ENCODE measurements around the gene TMEM163. TPM values are rescaled to one million over a fixed set of nuclear protein-coding genes. Genes with fewer than 3 reads are reported as not detected.

The TMEM163 gene
- total RNA-seq, 1 experiment from 2014 or later, result 0.12 TPM

DNA sequence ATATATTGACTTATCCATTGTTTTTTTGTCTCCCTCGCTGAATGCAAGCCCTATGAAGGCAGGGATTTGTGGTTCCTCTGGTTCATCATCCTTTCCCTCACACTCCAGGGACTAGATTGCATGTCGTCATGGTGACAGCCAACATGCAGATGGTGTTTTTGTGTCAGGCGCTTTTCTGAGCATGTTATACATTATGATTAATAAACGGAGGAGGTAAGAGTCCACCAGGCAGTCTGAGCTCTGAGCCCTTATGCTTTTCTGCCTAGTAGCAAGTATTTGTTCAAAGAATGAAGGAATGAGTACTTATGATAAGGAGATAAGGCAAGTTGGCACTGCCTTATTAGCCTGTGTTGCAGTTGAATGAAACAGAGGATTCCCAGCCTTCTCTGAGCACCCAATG, 283.3 kb downstream of the TMEM163 start:
- POLR2A ChIA-PET, result no interaction called here
- DNase-seq (ENCODE audit: low read depth, low spot score) (no peak), ATAC-seq (no peak)
- CTCF ChIA-PET, result no interaction called here
- intact Hi-C loops (cut with micrococcal nuclease), result no loop called here
- Histone ChIP-seq H3K27ac (ENCODE audit: low read depth, low read length) (no peak overlapping the region), H3K27me3 (ENCODE audit: insufficient read depth, low read length) (no peaks in the 10 kb centered on the region), H4K20me1 (ENCODE audit: insufficient read depth) (no peaks in the 10 kb centered on the region), H3K4me2 (ENCODE audit: low read length) (no peak overlapping the region), H3K9me2 (ENCODE audit: insufficient read depth) (no peaks in the 10 kb centered on the region), H3K4me3 (replicated peaks in 1 of 2; ENCODE audit: low read depth in 1 of 2, low read length in 2 of 2) (no peak overlapping the region), H3K9ac (ENCODE audit: low read length) (no peak overlapping the region), H3K36me3 (ENCODE audit: control insufficient read depth in 1 of 2, insufficient read depth in 2 of 2, low read length in 2 of 2) (no peaks in the 10 kb centered on the region), H3K79me2 (ENCODE audit: insufficient read depth, low read length) (no peaks in the 10 kb centered on the region), H3K9me3 (ENCODE audit: control insufficient read depth in 1 of 2, insufficient read depth in 1 of 2, low read depth in 1 of 2, low read length in 2 of 2) (no peaks in the 10 kb centered on the region), H3K4me1 (ENCODE audit: control insufficient read depth in 1 of 2, insufficient read depth in 2 of 2, low read length in 2 of 2) (peaks cover 4 to 13% of the 10 kb centered on the region in 2 experiments; a peak in 3 of 4 replicates), H2AFZ (ENCODE audit: low read depth, low read length, poor library complexity, severe bottlenecking) (no peak overlapping the region)
- RAD21 ChIA-PET (ENCODE audit: low non-redundant PET in 1 of 2, low total read pairs in 2 of 2, uncharacterized antibody in 2 of 2, unreplicated experiment in 2 of 2), result no interaction called here
- BruUV-seq (replicated peaks), result no TSS peak
- TF ChIP-seq JUND (IDR thresholded peaks at IDR 0.05) (no peak), ELF1 (IDR thresholded peaks at IDR 0.05; ENCODE audit: borderline replicate concordance, low read depth) (no peak), MAX (IDR thresholded peaks at IDR 0.05) (no peak), CTCF (IDR thresholded peaks at IDR 0.05 in 2 of 3, conservative IDR thresholded peaks at IDR 0.05 in 1 of 3; ENCODE audit: borderline replicate concordance in 1 of 3, insufficient read depth in 1 of 3, low read depth in 2 of 3, low read length in 2 of 3) (no peak), RAD21 (IDR thresholded peaks at IDR 0.05; ENCODE audit: low read depth) (no peak), ZNF274 (IDR thresholded peaks at IDR 0.05; ENCODE audit: low read depth, low read length) (no peak), POLR2A (IDR thresholded peaks at IDR 0.05; ENCODE audit: borderline replicate concordance, extremely low read depth, insufficient read depth, insufficient read length) (no peak)
- TF ChIP-seq, protein P1, sequence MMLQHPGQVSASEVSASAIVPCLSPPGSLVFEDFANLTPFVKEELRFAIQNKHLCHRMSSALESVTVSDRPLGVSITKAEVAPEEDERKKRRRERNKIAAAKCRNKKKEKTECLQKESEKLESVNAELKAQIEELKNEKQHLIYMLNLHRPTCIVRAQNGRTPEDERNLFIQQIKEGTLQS (IDR thresholded peaks at IDR 0.05), result no peak

GRCh38 chr2:134433979-134434378, 284.8 kb downstream of the TMEM163 start:
- RAD21 ChIA-PET (ENCODE audit: low non-redundant PET in 1 of 2, low total read pairs in 2 of 2, uncharacterized antibody in 2 of 2, unreplicated experiment in 2 of 2), result no interaction called here
- H3K27ac ChIP-seq (ENCODE audit: low read depth, low read length), result no peak overlapping the region
- no TSS peak for BruUV-seq (replicated peaks)

More at GRCh38 chr2:134433979-134434378, 284.8 kb downstream of the TMEM163 start:
- Histone ChIP-seq H3K9me3 (ENCODE audit: control insufficient read depth in 1 of 2, insufficient read depth in 1 of 2, low read depth in 1 of 2, low read length in 2 of 2) (no peaks in the 10 kb centered on the region), H2AFZ (ENCODE audit: low read depth, low read length, poor library complexity, severe bottlenecking) (no peak overlapping the region), H3K79me2 (ENCODE audit: insufficient read depth, low read length) (no peaks in the 10 kb centered on the region), H3K9me2 (ENCODE audit: insufficient read depth) (no peaks in the 10 kb centered on the region), H3K27me3 (ENCODE audit: insufficient read depth, low read length) (no peaks in the 10 kb centered on the region), H3K9ac (ENCODE audit: low read length) (no peak overlapping the region), H3K4me2 (ENCODE audit: low read length) (no peak overlapping the region), H3K36me3 (ENCODE audit: control insufficient read depth in 1 of 2, insufficient read depth in 2 of 2, low read length in 2 of 2) (no peaks in the 10 kb centered on the region), H3K4me3 (replicated peaks in 1 of 2; ENCODE audit: low read depth in 1 of 2, low read length in 2 of 2) (no peak overlapping the region), H4K20me1 (ENCODE audit: insufficient read depth) (no peaks in the 10 kb centered on the region), H3K4me1 (ENCODE audit: control insufficient read depth in 1 of 2, insufficient read depth in 2 of 2, low read length in 2 of 2) (peaks cover 4 to 13% of the 10 kb centered on the region in 2 experiments; a peak in 3 of 4 replicates)
- intact Hi-C loops (cut with micrococcal nuclease), result no loop called here
- CTCF ChIA-PET, result no interaction called here
- ATAC-seq, result no peak
- no peak for DNase-seq (ENCODE audit: low read depth, low spot score)
- POLR2A ChIA-PET, result no interaction called here
- TF ChIP-seq, protein P2, sequence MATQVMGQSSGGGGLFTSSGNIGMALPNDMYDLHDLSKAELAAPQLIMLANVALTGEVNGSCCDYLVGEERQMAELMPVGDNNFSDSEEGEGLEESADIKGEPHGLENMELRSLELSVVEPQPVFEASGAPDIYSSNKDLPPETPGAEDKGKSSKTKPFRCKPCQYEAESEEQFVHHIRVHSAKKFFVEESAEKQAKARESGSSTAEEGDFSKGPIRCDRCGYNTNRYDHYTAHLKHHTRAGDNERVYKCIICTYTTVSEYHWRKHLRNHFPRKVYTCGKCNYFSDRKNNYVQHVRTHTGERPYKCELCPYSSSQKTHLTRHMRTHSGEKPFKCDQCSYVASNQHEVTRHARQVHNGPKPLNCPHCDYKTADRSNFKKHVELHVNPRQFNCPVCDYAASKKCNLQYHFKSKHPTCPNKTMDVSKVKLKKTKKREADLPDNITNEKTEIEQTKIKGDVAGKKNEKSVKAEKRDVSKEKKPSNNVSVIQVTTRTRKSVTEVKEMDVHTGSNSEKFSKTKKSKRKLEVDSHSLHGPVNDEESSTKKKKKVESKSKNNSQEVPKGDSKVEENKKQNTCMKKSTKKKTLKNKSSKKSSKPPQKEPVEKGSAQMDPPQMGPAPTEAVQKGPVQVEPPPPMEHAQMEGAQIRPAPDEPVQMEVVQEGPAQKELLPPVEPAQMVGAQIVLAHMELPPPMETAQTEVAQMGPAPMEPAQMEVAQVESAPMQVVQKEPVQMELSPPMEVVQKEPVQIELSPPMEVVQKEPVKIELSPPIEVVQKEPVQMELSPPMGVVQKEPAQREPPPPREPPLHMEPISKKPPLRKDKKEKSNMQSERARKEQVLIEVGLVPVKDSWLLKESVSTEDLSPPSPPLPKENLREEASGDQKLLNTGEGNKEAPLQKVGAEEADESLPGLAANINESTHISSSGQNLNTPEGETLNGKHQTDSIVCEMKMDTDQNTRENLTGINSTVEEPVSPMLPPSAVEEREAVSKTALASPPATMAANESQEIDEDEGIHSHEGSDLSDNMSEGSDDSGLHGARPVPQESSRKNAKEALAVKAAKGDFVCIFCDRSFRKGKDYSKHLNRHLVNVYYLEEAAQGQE (IDR thresholded peaks at IDR 0.05; ENCODE audit: low read depth), result no peak
- TF ChIP-seq RAD21 (IDR thresholded peaks at IDR 0.05; ENCODE audit: low read depth), result no peak
- no peak for TF ChIP-seq EZH2 (IDR thresholded peaks at IDR 0.05)
- TF ChIP-seq, protein P1 (IDR thresholded peaks at IDR 0.05), result no peak
- TF ChIP-seq FOSL1 (IDR thresholded peaks at IDR 0.05; ENCODE audit: low read depth), result no peak
- TF ChIP-seq JUND (IDR thresholded peaks at IDR 0.05), result no peak
- no peak for TF ChIP-seq SRF (IDR thresholded peaks at IDR 0.05; ENCODE audit: low read depth)
- no peak for TF ChIP-seq YY1 (IDR thresholded peaks at IDR 0.05; ENCODE audit: extremely low read depth, insufficient replicate concordance, low read depth, low read length)
- TF ChIP-seq EZH2phosphoT487 (IDR thresholded peaks at IDR 0.05; ENCODE audit: borderline replicate concordance), result no peak

All from HCT116 (cell line).